Tibial nerve (tissue), 4 donors: ENCODE measurements around the gene BEND4.

ENCODE experiments used
- EP300 ChIP-seq, 2 donors: sonication (generic); formaldehyde crosslinking; IDR thresholded peaks; one replicate each; pipeline ENCODE4 v1.6.1; 2017; ENCODE audit warnings: antibody characterized with exemption in 2 of 2, mild to moderate bottlenecking in 1 of 2
- POLR2A ChIP-seq, 2 donors: fragments of 450-650 bp; IDR thresholded peaks; one replicate each; pipeline ENCODE4 v1.6.1; 2017; ENCODE audit warnings: antibody characterized with exemption in 2 of 2, mild to moderate bottlenecking in 2 of 2, moderate library complexity in 2 of 2
- TF ChIP-seq, protein P1 (sequence below), 5 experiments: fragments of 200-600 bp in 3 of 5; fragments of 450-650 bp in 2 of 5; sonication (generic) in 3 of 5; IDR thresholded peaks; one replicate each; pipeline ENCODE4 v1.5.1; 2016 to 2019; ENCODE audit warnings: antibody characterized with exemption in 5 of 5, mild to moderate bottlenecking in 3 of 5, moderate library complexity in 2 of 5

- TF ChIP-seq, protein P1, sequence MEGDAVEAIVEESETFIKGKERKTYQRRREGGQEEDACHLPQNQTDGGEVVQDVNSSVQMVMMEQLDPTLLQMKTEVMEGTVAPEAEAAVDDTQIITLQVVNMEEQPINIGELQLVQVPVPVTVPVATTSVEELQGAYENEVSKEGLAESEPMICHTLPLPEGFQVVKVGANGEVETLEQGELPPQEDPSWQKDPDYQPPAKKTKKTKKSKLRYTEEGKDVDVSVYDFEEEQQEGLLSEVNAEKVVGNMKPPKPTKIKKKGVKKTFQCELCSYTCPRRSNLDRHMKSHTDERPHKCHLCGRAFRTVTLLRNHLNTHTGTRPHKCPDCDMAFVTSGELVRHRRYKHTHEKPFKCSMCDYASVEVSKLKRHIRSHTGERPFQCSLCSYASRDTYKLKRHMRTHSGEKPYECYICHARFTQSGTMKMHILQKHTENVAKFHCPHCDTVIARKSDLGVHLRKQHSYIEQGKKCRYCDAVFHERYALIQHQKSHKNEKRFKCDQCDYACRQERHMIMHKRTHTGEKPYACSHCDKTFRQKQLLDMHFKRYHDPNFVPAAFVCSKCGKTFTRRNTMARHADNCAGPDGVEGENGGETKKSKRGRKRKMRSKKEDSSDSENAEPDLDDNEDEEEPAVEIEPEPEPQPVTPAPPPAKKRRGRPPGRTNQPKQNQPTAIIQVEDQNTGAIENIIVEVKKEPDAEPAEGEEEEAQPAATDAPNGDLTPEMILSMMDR (IDR thresholded peaks at IDR 0.05): no peak
- TF ChIP-seq EP300 (IDR thresholded peaks at IDR 0.05) (no peak), POLR2A (IDR thresholded peaks at IDR 0.05) (no peak)
Measured at GRCh38 chr4:42149004-42149403, 3.5 kb downstream of the BEND4 start.
